GM21367 (cell line): ENCODE results near the gene S100A12.

Experiments used
- ATAC-seq: cut with Tn5 transposase; IDR thresholded peaks from one replicate; pipeline ENCODE4 v1.9.1; 2021; ENCODE audit not compliant: unreplicated experiment

S100A12 gene

GRCh38 chr1:153397051-153397923 lies 21.9 kb upstream of the S100A12 start:
- no peak for ATAC-seq

GRCh38 chr1:153396461-153396860 lies 21.0 kb upstream of the S100A12 start:
- ATAC-seq: no peak

GRCh38 chr1:153395776-153396175 lies 20.4 kb upstream of the S100A12 start:
- no peak for ATAC-seq

GRCh38 chr1:153395136-153395685 lies 19.8 kb upstream of the S100A12 start:
- ATAC-seq: no peak

- ATAC-seq: no peak
Measured at GRCh38 chr1:153394391-153394790, 19.0 kb upstream of the S100A12 start.

- no peak for ATAC-seq
Measured at GRCh38 chr1:153393926-153394325, 18.5 kb upstream of the S100A12 start.

GRCh38 chr1:153392822-153393221 lies 17.4 kb upstream of the S100A12 start:
- ATAC-seq: no peak

- ATAC-seq: no peak
Measured at GRCh38 chr1:153392258-153392657, 16.8 kb upstream of the S100A12 start.

- ATAC-seq: no peak
Measured at GRCh38 chr1:153390938-153391710, 15.7 kb upstream of the S100A12 start, which contains the start of gene S100A8. Gene S100A8, minus strand, starts transcription at chr1:153391073. Its CDS starts 538 bp downstream, at chr1:153390535.

GRCh38 chr1:153389973-153390879 lies 14.8 kb upstream of the S100A12 start:
- no peak for ATAC-seq

- no peak for ATAC-seq
Measured at GRCh38 chr1:153389401-153389800, 14.0 kb upstream of the S100A12 start.

- ATAC-seq: no peak
Measured at GRCh38 chr1:153387785-153388184, 12.4 kb upstream of the S100A12 start.

- no peak for ATAC-seq
Measured at GRCh38 chr1:153387001-153387400, 11.6 kb upstream of the S100A12 start.

GRCh38 chr1:153386500-153386901 lies 11.1 kb upstream of the S100A12 start:
- ATAC-seq: no peak

GRCh38 chr1:153384958-153385580 lies 9.6 kb upstream of the S100A12 start:
- ATAC-seq: no peak

- ATAC-seq: no peak
Measured at GRCh38 chr1:153380711-153381110, 5.3 kb upstream of the S100A12 start.

- ATAC-seq: no peak
Measured at GRCh38 chr1:153379591-153379990, 4.2 kb upstream of the S100A12 start.

GRCh38 chr1:153374071-153374470 lies 1.4 kb downstream of the S100A12 start:
- no peak for ATAC-seq

- no peak for ATAC-seq
Measured at GRCh38 chr1:153372571-153372970, 2.9 kb downstream of the S100A12 start.

GRCh38 chr1:153371231-153371630 lies 4.2 kb downstream of the S100A12 start:
- ATAC-seq: no peak
